Measurements from ENCODE around the gene GLRA2. TPM values are rescaled to one million over a fixed set of nuclear protein-coding genes. Genes with fewer than 3 reads are reported as not detected.

The GLRA2 gene
- total and polyA plus RNA-seq, 10 of the 15 experiments (the other 5 are each of a cell fraction or from before 2014, with no cell fraction given), result 0.01 TPM; not detected in 9

DNA sequence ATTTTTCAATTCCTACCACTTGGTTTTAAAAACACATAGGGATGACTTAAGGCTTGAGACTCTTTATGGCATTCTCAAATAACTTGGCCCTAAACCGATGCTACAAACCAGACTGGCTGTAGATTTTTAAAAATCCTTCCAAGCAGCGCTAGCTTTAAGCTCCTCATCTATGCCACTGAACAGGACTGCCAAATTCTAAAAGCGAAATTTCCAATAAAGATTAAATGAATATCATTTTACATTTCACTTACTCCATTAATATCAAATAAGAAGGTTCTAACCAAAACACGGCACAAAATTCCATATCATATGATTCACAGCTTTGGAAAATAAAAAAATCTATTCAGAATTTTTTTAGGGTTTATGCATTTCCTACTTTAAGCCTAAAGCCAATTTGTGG is 209.3 kb downstream of the GLRA2 start:
- Histone ChIP-seq H3K4me3 (no peak overlapping the region), H3K4me1 (ENCODE audit: control insufficient read depth, insufficient read depth, low read length) (no peaks in the 10 kb centered on the region), H3K27ac (ENCODE audit: control insufficient read depth, insufficient read depth) (no peak overlapping the region), H4K20me1 (ENCODE audit: control insufficient read depth, insufficient read depth) (no peaks in the 10 kb centered on the region), H3K9ac (ENCODE audit: control insufficient read depth, insufficient read depth, low read length) (no peak overlapping the region), H3K4me2 (ENCODE audit: control insufficient read depth, insufficient read depth) (no peak overlapping the region), H3K36me3 (ENCODE audit: control insufficient read depth in 2 of 2, insufficient read depth in 2 of 2, low read length in 1 of 2) (no peaks in the 10 kb centered on the region), H2AFZ (ENCODE audit: control insufficient read depth, low read depth, low read length) (no peak overlapping the region), H3K9me3 (replicated peaks; ENCODE audit: control insufficient read depth, insufficient read depth, low read length) (no peaks in the 10 kb centered on the region; the same call in 2 of the 3 replicates), H3K79me2 (ENCODE audit: control insufficient read depth, insufficient read depth, low read length) (no peaks in the 10 kb centered on the region), H3K27me3 (replicated peaks in 1 of 2; ENCODE audit: control insufficient read depth in 2 of 2, insufficient read depth in 2 of 2, low read length in 1 of 2) (no peaks in the 10 kb centered on the region)
- POLR2A ChIA-PET, result no interaction called here
- no peak for TF ChIP-seq SUPT20H (IDR thresholded peaks at IDR 0.05; ENCODE audit: borderline replicate concordance, control insufficient read depth, low read depth, low read length)
- no peak for TF ChIP-seq RAD51 (IDR thresholded peaks at IDR 0.05)
- TF ChIP-seq KLF5 (IDR thresholded peaks at IDR 0.05; ENCODE audit: partially characterized antibody), result no peak
- no peak for TF ChIP-seq SIX5 (IDR thresholded peaks at IDR 0.05; ENCODE audit: low read depth, low read length, severe bottlenecking)
- TF ChIP-seq, protein P1, sequence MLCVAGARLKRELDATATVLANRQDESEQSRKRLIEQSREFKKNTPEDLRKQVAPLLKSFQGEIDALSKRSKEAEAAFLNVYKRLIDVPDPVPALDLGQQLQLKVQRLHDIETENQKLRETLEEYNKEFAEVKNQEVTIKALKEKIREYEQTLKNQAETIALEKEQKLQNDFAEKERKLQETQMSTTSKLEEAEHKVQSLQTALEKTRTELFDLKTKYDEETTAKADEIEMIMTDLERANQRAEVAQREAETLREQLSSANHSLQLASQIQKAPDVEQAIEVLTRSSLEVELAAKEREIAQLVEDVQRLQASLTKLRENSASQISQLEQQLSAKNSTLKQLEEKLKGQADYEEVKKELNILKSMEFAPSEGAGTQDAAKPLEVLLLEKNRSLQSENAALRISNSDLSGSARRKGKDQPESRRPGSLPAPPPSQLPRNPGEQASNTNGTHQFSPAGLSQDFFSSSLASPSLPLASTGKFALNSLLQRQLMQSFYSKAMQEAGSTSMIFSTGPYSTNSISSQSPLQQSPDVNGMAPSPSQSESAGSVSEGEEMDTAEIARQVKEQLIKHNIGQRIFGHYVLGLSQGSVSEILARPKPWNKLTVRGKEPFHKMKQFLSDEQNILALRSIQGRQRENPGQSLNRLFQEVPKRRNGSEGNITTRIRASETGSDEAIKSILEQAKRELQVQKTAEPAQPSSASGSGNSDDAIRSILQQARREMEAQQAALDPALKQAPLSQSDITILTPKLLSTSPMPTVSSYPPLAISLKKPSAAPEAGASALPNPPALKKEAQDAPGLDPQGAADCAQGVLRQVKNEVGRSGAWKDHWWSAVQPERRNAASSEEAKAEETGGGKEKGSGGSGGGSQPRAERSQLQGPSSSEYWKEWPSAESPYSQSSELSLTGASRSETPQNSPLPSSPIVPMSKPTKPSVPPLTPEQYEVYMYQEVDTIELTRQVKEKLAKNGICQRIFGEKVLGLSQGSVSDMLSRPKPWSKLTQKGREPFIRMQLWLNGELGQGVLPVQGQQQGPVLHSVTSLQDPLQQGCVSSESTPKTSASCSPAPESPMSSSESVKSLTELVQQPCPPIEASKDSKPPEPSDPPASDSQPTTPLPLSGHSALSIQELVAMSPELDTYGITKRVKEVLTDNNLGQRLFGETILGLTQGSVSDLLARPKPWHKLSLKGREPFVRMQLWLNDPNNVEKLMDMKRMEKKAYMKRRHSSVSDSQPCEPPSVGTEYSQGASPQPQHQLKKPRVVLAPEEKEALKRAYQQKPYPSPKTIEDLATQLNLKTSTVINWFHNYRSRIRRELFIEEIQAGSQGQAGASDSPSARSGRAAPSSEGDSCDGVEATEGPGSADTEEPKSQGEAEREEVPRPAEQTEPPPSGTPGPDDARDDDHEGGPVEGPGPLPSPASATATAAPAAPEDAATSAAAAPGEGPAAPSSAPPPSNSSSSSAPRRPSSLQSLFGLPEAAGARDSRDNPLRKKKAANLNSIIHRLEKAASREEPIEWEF (IDR thresholded peaks at IDR 0.05; ENCODE audit: insufficient replicate concordance, low read depth, low read length), result no peak
- TF ChIP-seq STAT3 (IDR thresholded peaks at IDR 0.05; ENCODE audit: low read depth, low read length), result no peak
- no peak for TF ChIP-seq NRF1 (conservative IDR thresholded peaks at IDR 0.05; ENCODE audit: low read depth, low read length)
- no peak for TF ChIP-seq BRCA1 (IDR thresholded peaks at IDR 0.05; ENCODE audit: low read depth, low read length)
- no peak for TF ChIP-seq SRF (IDR thresholded peaks at IDR 0.05; ENCODE audit: low read depth in 2 of 2, low read length in 2 of 2)
- no peak for TF ChIP-seq RB1 (IDR thresholded peaks at IDR 0.05; ENCODE audit: borderline replicate concordance)
- no peak for TF ChIP-seq NBN (IDR thresholded peaks at IDR 0.05)
- TF ChIP-seq TCF7 (IDR thresholded peaks at IDR 0.05; ENCODE audit: borderline replicate concordance), result no peak
- TF ChIP-seq HDAC6 (IDR thresholded peaks at IDR 0.05; ENCODE audit: unreplicated experiment), result no peak
- TF ChIP-seq, protein P2, sequence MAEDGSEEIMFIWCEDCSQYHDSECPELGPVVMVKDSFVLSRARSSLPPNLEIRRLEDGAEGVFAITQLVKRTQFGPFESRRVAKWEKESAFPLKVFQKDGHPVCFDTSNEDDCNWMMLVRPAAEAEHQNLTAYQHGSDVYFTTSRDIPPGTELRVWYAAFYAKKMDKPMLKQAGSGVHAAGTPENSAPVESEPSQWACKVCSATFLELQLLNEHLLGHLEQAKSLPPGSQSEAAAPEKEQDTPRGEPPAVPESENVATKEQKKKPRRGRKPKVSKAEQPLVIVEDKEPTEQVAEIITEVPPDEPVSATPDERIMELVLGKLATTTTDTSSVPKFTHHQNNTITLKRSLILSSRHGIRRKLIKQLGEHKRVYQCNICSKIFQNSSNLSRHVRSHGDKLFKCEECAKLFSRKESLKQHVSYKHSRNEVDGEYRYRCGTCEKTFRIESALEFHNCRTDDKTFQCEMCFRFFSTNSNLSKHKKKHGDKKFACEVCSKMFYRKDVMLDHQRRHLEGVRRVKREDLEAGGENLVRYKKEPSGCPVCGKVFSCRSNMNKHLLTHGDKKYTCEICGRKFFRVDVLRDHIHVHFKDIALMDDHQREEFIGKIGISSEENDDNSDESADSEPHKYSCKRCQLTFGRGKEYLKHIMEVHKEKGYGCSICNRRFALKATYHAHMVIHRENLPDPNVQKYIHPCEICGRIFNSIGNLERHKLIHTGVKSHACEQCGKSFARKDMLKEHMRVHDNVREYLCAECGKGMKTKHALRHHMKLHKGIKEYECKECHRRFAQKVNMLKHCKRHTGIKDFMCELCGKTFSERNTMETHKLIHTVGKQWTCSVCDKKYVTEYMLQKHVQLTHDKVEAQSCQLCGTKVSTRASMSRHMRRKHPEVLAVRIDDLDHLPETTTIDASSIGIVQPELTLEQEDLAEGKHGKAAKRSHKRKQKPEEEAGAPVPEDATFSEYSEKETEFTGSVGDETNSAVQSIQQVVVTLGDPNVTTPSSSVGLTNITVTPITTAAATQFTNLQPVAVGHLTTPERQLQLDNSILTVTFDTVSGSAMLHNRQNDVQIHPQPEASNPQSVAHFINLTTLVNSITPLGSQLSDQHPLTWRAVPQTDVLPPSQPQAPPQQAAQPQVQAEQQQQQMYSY (CRISPR knock-in tag; IDR thresholded peaks at IDR 0.05), result no peak
- TF ChIP-seq SPI1 (IDR thresholded peaks at IDR 0.05; ENCODE audit: borderline replicate concordance, insufficient read depth, low read depth, low read length), result no peak
- no peak for TF ChIP-seq NR2F1 (conservative IDR thresholded peaks at IDR 0.05)
- no peak for TF ChIP-seq HDAC2 (IDR thresholded peaks at IDR 0.05)
- TF ChIP-seq TAF1 (IDR thresholded peaks at IDR 0.05; ENCODE audit: borderline replicate concordance, low read depth, low read length), result no peak
- no peak for TF ChIP-seq ZBED1 (IDR thresholded peaks at IDR 0.05; ENCODE audit: borderline replicate concordance)
- no peak for TF ChIP-seq RUNX3 (IDR thresholded peaks at IDR 0.05; ENCODE audit: low read length)
- intact Hi-C loops (cut with micrococcal nuclease; ENCODE audit: unreplicated experiment) (no loop called here), in situ Hi-C loops (cut with MboI) (no loop called here)
- DNase-seq (ENCODE audit: low read depth, low spot score) (no peak), ATAC-seq (no peak), FAIRE-seq (no peak)
- WGBS (ENCODE audit: insufficient coverage, insufficient replicate concordance, low lambda C conversion rate, missing lambda C conversion rate), result 29% methylated on average over 4 of the region's 4 CpGs
- RAD21 ChIA-PET (ENCODE audit: unreplicated experiment), result no interaction called here
- CTCF ChIA-PET, result no interaction called here
- no TSS peak for BruUV-seq (replicated peaks)
- SMC1A ChIA-PET (ENCODE audit: uncharacterized antibody, unreplicated experiment), result no interaction called here
